C4-2B (cell line): ENCODE results near the gene GRAMD2A.

Source experiments
- CTCF ChIP-seq: fragments of 450-650 bp; conservative IDR thresholded peaks from 2 replicates; pipeline ENCODE4 v1.5.1; 2017; ENCODE audit warnings: mild to moderate bottlenecking
- ZFX ChIP-seq: fragments of 450-650 bp; IDR thresholded peaks from 2 replicates; pipeline ENCODE4 v1.6.1; 2017

GRCh38 chr15:72140088-72140487, 57.5 kb downstream of the GRAMD2A start:
- TF ChIP-seq CTCF (no peak), ZFX (no peak)
